ENCODE measurements around the gene NACC2. TPM values are rescaled to one million over a fixed set of nuclear protein-coding genes. Genes with fewer than 3 reads are reported as not detected.

NACC2 gene
- total and polyA plus RNA-seq, 2 donors (not counting 3 experiments of a cell fraction or from before 2014, with no cell fraction given), result 15.8 to 27.1 TPM

DNA sequence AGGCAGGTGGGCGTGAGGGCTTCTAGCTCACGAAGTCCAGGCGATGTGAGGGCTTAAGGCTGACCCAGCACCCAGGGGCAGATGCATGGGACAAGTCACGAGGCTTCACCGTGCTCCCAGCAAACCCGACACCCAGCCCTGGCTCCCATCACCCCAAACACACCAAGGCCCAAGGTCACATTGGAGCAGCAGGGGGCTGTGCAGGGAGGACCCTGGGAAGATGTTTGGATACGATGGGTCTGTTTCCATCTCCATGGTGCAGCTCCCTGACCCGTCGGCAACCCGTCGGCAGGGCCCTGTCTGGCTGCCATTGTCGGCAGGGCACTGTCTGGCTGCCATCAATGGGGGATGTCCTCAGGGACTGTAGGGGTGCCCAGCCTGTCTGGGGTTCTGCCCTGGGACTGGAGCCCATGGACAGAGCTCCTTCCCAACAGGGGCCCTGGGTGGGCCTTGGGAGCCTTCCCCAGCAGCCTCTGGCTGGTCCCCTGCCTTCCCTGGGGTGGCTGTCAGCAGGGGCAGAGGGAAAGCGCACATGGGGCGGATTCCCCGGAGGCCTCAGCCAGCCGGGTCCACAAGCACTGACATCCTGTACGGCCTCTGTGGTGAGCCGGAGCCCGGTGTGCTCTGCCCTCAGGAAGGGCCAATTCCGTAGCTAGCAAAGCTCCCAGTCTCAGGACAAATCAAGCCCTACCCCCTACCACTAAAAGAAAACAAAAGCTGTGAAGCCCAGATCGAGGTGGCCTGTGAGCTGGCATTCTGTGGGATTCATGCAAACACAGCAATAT, 47.1 kb downstream of the NACC2 start:
- no peak for FAIRE-seq
- CTCF ChIA-PET, result interaction anchor here (1.1 to 1.7 kb wide), 4 partner anchors 12 to 81 kb away, joined by 3 to 6 read pairs (median 4); no protein-coding TSS in a partner anchor
- Histone ChIP-seq H3K9me1 (replicated peaks; ENCODE audit: control insufficient read depth, extremely low read depth, insufficient read depth, low read length) (no peaks in the 10 kb centered on the region), H4K20me1 (replicated peaks; ENCODE audit: control insufficient read depth, extremely low read depth, insufficient read depth, low read length) (no peaks in the 10 kb centered on the region), H3K4me1 (ENCODE audit: control insufficient read depth, extremely low read depth, insufficient read depth, low read length) (peaks cover 21% of the 10 kb centered on the region), H3K36me3 (ENCODE audit: control insufficient read depth in 2 of 2, extremely low read depth in 1 of 2, insufficient read depth in 2 of 2, low read length in 2 of 2) (peaks cover 3 to 19% of the 10 kb centered on the region in 2 experiments), H3K27ac (ENCODE audit: insufficient read depth, low read depth, low read length) (no peak overlapping the region), H3K9ac (replicated peaks; ENCODE audit: extremely low read depth, insufficient read depth, low read length) (no peak overlapping the region), H3K4me2 (ENCODE audit: insufficient read depth, low read length) (no peak overlapping the region), H3K9me3 (replicated peaks; ENCODE audit: control insufficient read depth, insufficient read depth, low read length) (no peaks in the 10 kb centered on the region), H3K79me2 (ENCODE audit: control insufficient read depth, insufficient read depth, low read length) (peaks cover 21% of the 10 kb centered on the region), H2AFZ (ENCODE audit: low read depth, low read length) (no peak overlapping the region), H3K27me3 (ENCODE audit: control insufficient read depth in 2 of 2, insufficient read depth in 2 of 2, low read length in 2 of 2) (no peaks in the 10 kb centered on the region), H3K4me3 (replicated peaks in 1 of 3; ENCODE audit: insufficient read depth in 1 of 3, low read depth in 1 of 3, low read length in 3 of 3) (no peak overlapping the region)
- dilution Hi-C loops (cut with MboI; ENCODE audit: extremely low pct_ligation_motif_present, low sequenced_read_pairs) (no loop called here), intact Hi-C loops (cut with micrococcal nuclease) (no loop called here)
- peak; percentile 69 for DNase-seq (ENCODE audit: low read depth, low spot score)
- BruUV-seq (replicated peaks), result no TSS peak
- TF ChIP-seq GATA2 (IDR thresholded peaks at IDR 0.05; ENCODE audit: insufficient read depth, insufficient read length, low read depth, low read length) (no peak), MYC (IDR thresholded peaks at IDR 0.05; ENCODE audit: low read depth, low read length) (no peak), POLR2A (IDR thresholded peaks at IDR 0.05; ENCODE audit: low read depth, low read length) (no peak), EZH2 (IDR thresholded peaks at IDR 0.05; ENCODE audit: borderline replicate concordance, low read depth, low read length, severe bottlenecking) (no peak), JUN (IDR thresholded peaks at IDR 0.05; ENCODE audit: borderline replicate concordance, insufficient read depth, insufficient read length, low read depth) (no peak), FOS (IDR thresholded peaks at IDR 0.05; ENCODE audit: borderline replicate concordance, insufficient read depth, low read length) (no peak), CTCF (IDR thresholded peaks at IDR 0.05; ENCODE audit: extremely low read depth in 1 of 2, insufficient read depth in 1 of 2, low read depth in 1 of 2, low read length in 2 of 2) (no peak), POLR2AphosphoS5 (IDR thresholded peaks at IDR 0.05; ENCODE audit: insufficient read depth, low read depth, low read length) (no peak)
- TF ChIP-seq, protein P1, sequence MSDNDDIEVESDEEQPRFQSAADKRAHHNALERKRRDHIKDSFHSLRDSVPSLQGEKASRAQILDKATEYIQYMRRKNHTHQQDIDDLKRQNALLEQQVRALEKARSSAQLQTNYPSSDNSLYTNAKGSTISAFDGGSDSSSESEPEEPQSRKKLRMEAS (IDR thresholded peaks at IDR 0.05; ENCODE audit: insufficient read depth, insufficient read length), result no peak
- POLR2A ChIA-PET, result no interaction called here
